ENCODE measurements around the gene ARL5B. TPM values are rescaled to one million over a fixed set of nuclear protein-coding genes. Genes with fewer than 3 reads are reported as not detected.

ARL5B gene
- total RNA-seq = 44.9 to 46.6 TPM (median 45.3 TPM) in 3 replicates

GRCh38 chr10:18659125-18659818, at the start of gene ARL5B:
Gene ARL5B (plus strand): TSS chr10:18659431. CDS start chr10:18659638, 207 bp downstream.
- Mint-ChIP-seq H3K9me3 (no peaks in the 10 kb centered on the region), H3K4me3 (peak within 1 kb of the TSS; percentile 96), H3K4me1 (peaks cover 32% of the 10 kb centered on the region), H3K36me3 (peaks cover 2% of the 10 kb centered on the region), H3K27me3 (ENCODE audit: low read depth) (no peaks in the 10 kb centered on the region), H3K27ac (peak within 1 kb of the TSS; percentile 100)
- no peak for TF ChIP-seq CTCF (IDR thresholded peaks at IDR 0.05; ENCODE audit: unreplicated experiment)
- peak; percentile 93 to 95 for DNase-seq (ENCODE audit: low spot score in 2 of 2, unreplicated experiment in 2 of 2)

- Mint-ChIP-seq H3K4me3 (no peak overlapping the region), H3K27ac (peak overlapping the region; percentile 63), H3K9me3 (no peaks in the 10 kb centered on the region), H3K27me3 (ENCODE audit: low read depth) (no peaks in the 10 kb centered on the region), H3K4me1 (peaks cover 8% of the 10 kb centered on the region), H3K36me3 (peaks cover 26% of the 10 kb centered on the region)
- DNase-seq (ENCODE audit: low spot score in 2 of 2, unreplicated experiment in 2 of 2) = no peak
- TF ChIP-seq CTCF (IDR thresholded peaks at IDR 0.05; ENCODE audit: unreplicated experiment) = no peak
These were observed 48.7 kb upstream of the ARL5B start for GRCh38 chr10:18610517-18610916.

- no peak for DNase-seq (ENCODE audit: low spot score in 2 of 2, unreplicated experiment in 2 of 2)
- TF ChIP-seq CTCF (IDR thresholded peaks at IDR 0.05; ENCODE audit: unreplicated experiment) = no peak
- no peaks in the 10 kb centered on the region for H3K9me3 Mint-ChIP-seq
- no peaks in the 10 kb centered on the region for H3K27me3 Mint-ChIP-seq (ENCODE audit: low read depth)
- H3K4me1 Mint-ChIP-seq = peaks cover 8% of the 10 kb centered on the region
- H3K27ac Mint-ChIP-seq = no peak overlapping the region
- peaks cover 26% of the 10 kb centered on the region for H3K36me3 Mint-ChIP-seq
- H3K4me3 Mint-ChIP-seq = no peak overlapping the region
These were observed 48.1 kb upstream of the ARL5B start for GRCh38 chr10:18611168-18611567.

- no peak overlapping the region for H3K4me3 Mint-ChIP-seq
- TF ChIP-seq CTCF (IDR thresholded peaks at IDR 0.05; ENCODE audit: unreplicated experiment) = no peak
- peaks cover 21% of the 10 kb centered on the region for H3K36me3 Mint-ChIP-seq
These were observed 43.6 kb upstream of the ARL5B start for GRCh38 chr10:18615618-18616017.

GRCh38 chr10:18616337-18616736, 42.9 kb upstream of the ARL5B start:
- H3K36me3 Mint-ChIP-seq = peaks cover 19% of the 10 kb centered on the region
- DNase-seq (ENCODE audit: low spot score in 2 of 2, unreplicated experiment in 2 of 2) = no peak
- no peaks in the 10 kb centered on the region for H3K9me3 Mint-ChIP-seq
- no peak for TF ChIP-seq CTCF (IDR thresholded peaks at IDR 0.05; ENCODE audit: unreplicated experiment)
- H3K27me3 Mint-ChIP-seq (ENCODE audit: low read depth) = no peaks in the 10 kb centered on the region
- H3K4me1 Mint-ChIP-seq = peaks cover 13% of the 10 kb centered on the region
- H3K4me3 Mint-ChIP-seq = no peak overlapping the region
- H3K27ac Mint-ChIP-seq = no peak overlapping the region

More at GRCh38 chr10:18615618-18616017, 43.6 kb upstream of the ARL5B start:
- H3K9me3 Mint-ChIP-seq = no peaks in the 10 kb centered on the region
- no peak overlapping the region for H3K27ac Mint-ChIP-seq
- DNase-seq (ENCODE audit: low spot score in 2 of 2, unreplicated experiment in 2 of 2) = no peak
- peaks cover 14% of the 10 kb centered on the region for H3K4me1 Mint-ChIP-seq
- H3K27me3 Mint-ChIP-seq (ENCODE audit: low read depth) = no peaks in the 10 kb centered on the region
